Pancreas (tissue), 10 donors: ENCODE results near the gene NDUFS1. TPM values are rescaled to one million over a fixed set of nuclear protein-coding genes. Genes with fewer than 3 reads are reported as not detected.

Source experiments
- ATAC-seq, 4 donors: fragments of 200-7000 bp; cut with Tn5 transposase; one replicate each; pipeline versions ENCODE4 v1.8.0 to v1.9.1; 2020; ENCODE audit warnings: mild to moderate bottlenecking in 4 of 4, moderate library complexity in 4 of 4
- DNase-seq, 6 donors: peaks; one replicate each; pipeline ENCODE4 v3.0.0-alpha.2; 2020
- FAIRE-seq: peaks from 2 replicates; lab custom pipeline; 2012; peaks lifted over from hg19 to GRCh38; lab: Jason Lieb, UNC
- H3K27ac ChIP-seq, 4 donors: fragments of 200-600 bp; sonication (generic); 1 replicate in 3 of 4; 2 replicates in 1 of 4; pipeline versions ENCODE4 v1.5.0 to v1.8.0; 2020
- H3K27me3 ChIP-seq, 4 donors: fragments of 200-600 bp; one replicate each; pipeline ENCODE4 v1.8.0; 2021
- H3K36me3 ChIP-seq, 3 donors: fragments of 200-600 bp; sonication (generic) in 1 of 3; one replicate each; pipeline versions ENCODE4 v1.5.0 to v1.8.0; 2020 to 2021
- H3K4me1 ChIP-seq, 3 donors: fragments of 200-600 bp; one replicate each; pipeline ENCODE4 v1.8.0; 2021
- H3K4me3 ChIP-seq, 4 donors: fragments of 200-600 bp; sonication (generic) in 2 of 4; one replicate each; pipeline versions ENCODE4 v1.5.0 to v1.8.0; 2020 to 2021
- H3K9me3 ChIP-seq, 4 donors: fragments of 200-600 bp; one replicate each; pipeline ENCODE4 v1.8.0; 2021
- CTCF ChIP-seq, 4 donors: fragments of 200-600 bp; sonication (generic) in 3 of 4; IDR thresholded peaks; one replicate each; pipeline versions ENCODE4 v1.5.0 to v1.8.0; 2021; ENCODE audit warnings: antibody characterized with exemption in 4 of 4
- WGBS, 2 donors: extraction: QIAGEN DNeasy Blood & Tissue Kit; methylation state at CpG; one replicate each; pipeline ENCODE4 v1.1.7; 2013; 5-methylcytosine and 5-hydroxymethylcytosine counted together
- intact Hi-C, 3 donors: fragments of 100-400 bp; cut with DNase I; formaldehyde crosslinking; loops; one replicate each; pipeline versions ENCODE4 v1.11.1 to v1.14.2; 2022
- polyA plus RNA-seq, 2 donors: library from polyadenylated mRNA; stranded (reverse); fragments of 200-250 nt; gene quantifications; one replicate each; pipeline ENCODE4 v1.2.3, GENCODE V29; 2013
- total RNA-seq, 6 donors: library from RNA; stranded (reverse); fragmentation: NEBNext Ultra II Directional in 4 of 6; extraction: Animal tissue kit (Norgen Biotek cat#: 25700) in 4 of 6; gene quantifications; one replicate each; pipeline versions ENCODE4 v1.2.1 to v1.2.4, GENCODE V29; 2021 to 2023
- donor health status: healthy with polysubstance abuse.
- donor health status: DM: no; HTN: no; CAD: no; lungs with moderate emphysema.
- donor health status: DM: no; HTN: no; CAD: no.
- donor health status: control.
- donor health status: control.
- donor health status: Bipolar disorder and iron deficiency.
- donor health status: DM: yes; HTN: yes; CAD: no.
- donor health status: DM: no; HTN: no; CAD: no.
- donor health status: DM: no; HTN: no; CAD: no.
- donor health status: DM: yes; HTN: yes; CAD: no.

The NDUFS1 gene
- total and polyA plus RNA-seq, 8 donors = 7.3 to 42.1 (median 30.1) TPM

- no peak for DNase-seq
- ATAC-seq = no peak
- Histone ChIP-seq H3K27ac (no peak overlapping the region), H3K36me3 (no peaks in the 10 kb centered on the region), H3K4me3 (no peak overlapping the region), H3K9me3 (no peaks in the 10 kb centered on the region), H3K4me1 (no peaks in the 10 kb centered on the region), H3K27me3 (no peaks in the 10 kb centered on the region)
- no peak for TF ChIP-seq CTCF (IDR thresholded peaks at IDR 0.05)
- 58 to 75% methylated on average over 16 of the region's 16 CpGs for WGBS, 2 donors
- no peak for FAIRE-seq
- intact Hi-C loops = no loop called here
These were observed 43.2 kb upstream of the NDUFS1 start for GRCh38 chr2:206202446-206202845.

- no peak overlapping the region for H3K4me3 ChIP-seq
- H3K36me3 ChIP-seq = no peaks in the 10 kb centered on the region
- no peaks in the 10 kb centered on the region for H3K9me3 ChIP-seq
- TF ChIP-seq CTCF (IDR thresholded peaks at IDR 0.05) = no peak
- no peak for ATAC-seq
- H3K27me3 ChIP-seq = no peaks in the 10 kb centered on the region
- H3K4me1 ChIP-seq = no peaks in the 10 kb centered on the region
- H3K27ac ChIP-seq = no peak overlapping the region
- intact Hi-C loops = no loop called here
- no peak for DNase-seq
- 69 to 76% methylated on average over 5 of the region's 5 CpGs for WGBS, 2 donors
- FAIRE-seq = no peak
These were observed 42.0 kb upstream of the NDUFS1 start for GRCh38 chr2:206201075-206201848.

- DNase-seq (no peak), ATAC-seq (no peak), FAIRE-seq (no peak)
- no peaks in the 10 kb centered on the region for H3K27me3 ChIP-seq
- TF ChIP-seq CTCF (IDR thresholded peaks at IDR 0.05) = no peak
- H3K4me3 ChIP-seq = no peak overlapping the region
- intact Hi-C loops = no loop called here
- WGBS, 2 donors = 56 to 58% methylated on average over 1 of the region's 1 CpG
- H3K4me1 ChIP-seq = no peaks in the 10 kb centered on the region
- H3K27ac ChIP-seq = no peak overlapping the region
- H3K36me3 ChIP-seq = no peaks in the 10 kb centered on the region
- no peaks in the 10 kb centered on the region for H3K9me3 ChIP-seq
These were observed 39.4 kb upstream of the NDUFS1 start for GRCh38 chr2:206198677-206199076.

GRCh38 chr2:206193671-206194357, 34.6 kb upstream of the NDUFS1 start:
- no peaks in the 10 kb centered on the region for H3K9me3 ChIP-seq
- DNase-seq (no peak), ATAC-seq (no peak), FAIRE-seq (no peak)
- WGBS, 2 donors = 57 to 80% methylated on average over 2 of the region's 2 CpGs
- H3K4me1 ChIP-seq = no peaks in the 10 kb centered on the region
- no peak overlapping the region for H3K4me3 ChIP-seq
- intact Hi-C loops = no loop called here
- H3K27ac ChIP-seq = no peak overlapping the region
- no peaks in the 10 kb centered on the region for H3K27me3 ChIP-seq
- no peaks in the 10 kb centered on the region for H3K36me3 ChIP-seq
- no peak for TF ChIP-seq CTCF (IDR thresholded peaks at IDR 0.05)

- Histone ChIP-seq H3K27ac (no peak overlapping the region), H3K27me3 (no peaks in the 10 kb centered on the region), H3K36me3 (no peaks in the 10 kb centered on the region), H3K9me3 (no peaks in the 10 kb centered on the region), H3K4me1 (no peaks in the 10 kb centered on the region), H3K4me3 (no peak overlapping the region)
- FAIRE-seq = no peak
- no peak for TF ChIP-seq CTCF (IDR thresholded peaks at IDR 0.05)
- intact Hi-C loops = no loop called here
- no peak for ATAC-seq
- no peak for DNase-seq
- 93 to 96% methylated on average over 3 of the region's 3 CpGs for WGBS, 2 donors
These were observed 32.9 kb upstream of the NDUFS1 start for GRCh38 chr2:206192157-206192556.
